H1 (cell line): ENCODE measurements around the gene MED12L. TPM values are rescaled to one million over a fixed set of nuclear protein-coding genes. Genes with fewer than 3 reads are reported as not detected.
A peak's percentile ranks its signal among the peaks of the same experiment; 100 is the strongest.

ENCODE experiments used
- CTCF ChIA-PET: fragments of 300-600 bp; sonication (Branson Sonifier 250); formaldehyde crosslinking; loops from one replicate; lab custom pipeline; 2021; ENCODE audit not compliant: partially characterized antibody; lab: Charles Lee
- POLR2A ChIA-PET: fragments of 300-600 bp; sonication (Branson Sonifier 250); formaldehyde crosslinking; loops from one replicate; lab custom pipeline; 2021; ENCODE audit warnings: inconsistent platforms; ENCODE audit not compliant: partially characterized antibody; lab: Charles Lee
- DNase-seq, 2 experiments: peaks; one replicate each; pipeline versions ENCODE4 v3.0.0 to v3.0.0-alpha.2; 2010 to 2022; ENCODE audit warnings: low spot score in 2 of 2, low read depth in 1 of 2, mixed read lengths in 1 of 2
- FAIRE-seq: peaks from 2 replicates; lab custom pipeline; 2011; peaks lifted over from hg19 to GRCh38; lab: Jason Lieb, UNC
- H2AFZ ChIP-seq: 2 replicates; pipeline ENCODE4 v1.8.1; 2012; ENCODE audit warnings: low read length, inconsistent platforms
- H2AK5ac ChIP-seq: 2 replicates; pipeline ENCODE4 v1.6.1; 2013; ENCODE audit warnings: low read depth, low read length
- H2BK120ac ChIP-seq: replicated peaks from 2 replicates; pipeline ENCODE3; 2013; ENCODE audit warnings: low read depth, low read length, inconsistent platforms
- H2BK12ac ChIP-seq: 2 replicates; pipeline ENCODE4 v1.6.1; 2013; ENCODE audit warnings: low read depth, low read length
- H2BK15ac ChIP-seq: 2 replicates; pipeline ENCODE4 v1.6.1; 2013; ENCODE audit warnings: low read length
- H2BK20ac ChIP-seq: 2 replicates; pipeline ENCODE4 v1.6.1; 2013; ENCODE audit warnings: low read length
- H2BK5ac ChIP-seq: 2 replicates; pipeline ENCODE4 v1.6.1; 2013; ENCODE audit warnings: low read depth, low read length
- H3K14ac ChIP-seq: 2 replicates; pipeline ENCODE4 v1.6.1; 2013; ENCODE audit warnings: inconsistent platforms; ENCODE audit not compliant: insufficient read length
- H3K18ac ChIP-seq: 2 replicates; pipeline ENCODE4 v1.6.1; 2013; ENCODE audit warnings: low read length; ENCODE audit errors: extremely low read depth
- H3K23ac ChIP-seq: 2 replicates; pipeline ENCODE4 v1.6.1; 2013; ENCODE audit warnings: inconsistent platforms; ENCODE audit not compliant: insufficient read length
- H3K23me2 ChIP-seq: 2 replicates; pipeline ENCODE4 v1.6.1; 2013; ENCODE audit warnings: low read depth, low read length
- H3K27ac ChIP-seq: 2 replicates; pipeline ENCODE4 v1.6.1; 2011; ENCODE audit warnings: low read depth, low read length, inconsistent platforms
- H3K27me3 ChIP-seq, 4 experiments: replicated peaks in 1 of 4; 1 replicate in 1 of 4; 2 replicates in 3 of 4; pipeline versions ENCODE4 v1.6.1 to v1.8.1; 2011 to 2013; ENCODE audit warnings: low read length in 3 of 4, mild to moderate bottlenecking in 3 of 4, inconsistent platforms in 2 of 4, mixed read lengths in 2 of 4, moderate library complexity in 1 of 4; ENCODE audit not compliant: control insufficient read depth in 3 of 4, insufficient read depth in 3 of 4; ENCODE audit errors: extremely low read depth in 1 of 4
- H3K36me3 ChIP-seq, 4 experiments: 2 replicates each; pipeline versions ENCODE4 v1.6.1 to v1.8.1; 2011 to 2013; ENCODE audit warnings: mild to moderate bottlenecking in 4 of 4, low read length in 3 of 4, moderate library complexity in 2 of 4, control low read depth in 1 of 4, inconsistent platforms in 1 of 4; ENCODE audit not compliant: insufficient read depth in 4 of 4, control insufficient read depth in 2 of 4
- H3K4ac ChIP-seq: replicated peaks from 2 replicates; pipeline ENCODE3; 2013; ENCODE audit warnings: low read length, low read depth, mixed read lengths, inconsistent platforms; ENCODE audit not compliant: insufficient read length
- H3K4me1 ChIP-seq, 4 experiments: replicated peaks in 1 of 4; 1 replicate in 1 of 4; 2 replicates in 3 of 4; pipeline versions ENCODE4 v1.6.1 to v1.8.1; 2011 to 2013; ENCODE audit warnings: low read length in 3 of 4, inconsistent platforms in 2 of 4, mixed read lengths in 1 of 4; ENCODE audit not compliant: insufficient read depth in 4 of 4, control insufficient read depth in 3 of 4
- H3K4me2 ChIP-seq, 2 experiments: 2 replicates each; pipeline versions ENCODE4 v1.6.1 to v1.8.1; 2011 to 2013; ENCODE audit warnings: low read depth in 2 of 2, low read length in 2 of 2, control low read depth in 1 of 2, inconsistent platforms in 1 of 2, mild to moderate bottlenecking in 1 of 2; ENCODE audit not compliant: insufficient read depth in 1 of 2
- H3K4me3 ChIP-seq, 4 experiments: fragments of 200-600, 300-600 bp in 1 of 4; sonication (generic), shearing (Covaris generic), sonication (Bioruptor Twin) in 1 of 4; 2 replicates each; pipeline versions ENCODE4 v1.5.1 to v1.8.1; 2011 to 2016; ENCODE audit warnings: low read length in 4 of 4, low read depth in 3 of 4, control low read depth in 2 of 4, inconsistent platforms in 2 of 4, mild to moderate bottlenecking in 2 of 4, mixed read lengths in 1 of 4, moderate library complexity in 1 of 4; ENCODE audit not compliant: insufficient read depth in 2 of 4; ENCODE audit errors: extremely low read depth in 1 of 4
- H3K56ac ChIP-seq: replicated peaks from 2 replicates; pipeline ENCODE3; 2013; ENCODE audit warnings: low read depth, mild to moderate bottlenecking, mixed read lengths, low read length, inconsistent platforms; ENCODE audit not compliant: insufficient read length
- H3K79me1 ChIP-seq: 2 replicates; pipeline ENCODE4 v1.6.1; 2013; ENCODE audit warnings: low read depth, low read length, control low read depth
- H3K79me2 ChIP-seq, 2 experiments: 2 replicates each; pipeline versions ENCODE4 v1.6.1 to v1.8.1; 2012 to 2013; ENCODE audit warnings: low read length in 2 of 2, mild to moderate bottlenecking in 2 of 2, inconsistent platforms in 1 of 2; ENCODE audit not compliant: insufficient read depth in 2 of 2, control insufficient read depth in 1 of 2
- H3K9ac ChIP-seq, 4 experiments: replicated peaks in 1 of 4; 1 replicate in 1 of 4; 2 replicates in 3 of 4; pipeline versions ENCODE4 v1.6.1 to v1.8.1; 2011 to 2013; ENCODE audit warnings: low read depth in 3 of 4, low read length in 3 of 4, control low read depth in 2 of 4, mild to moderate bottlenecking in 2 of 4, moderate library complexity in 2 of 4, inconsistent platforms in 1 of 4; ENCODE audit errors: extremely low read depth in 1 of 4
- H3K9me3 ChIP-seq, 2 experiments: 2 replicates each; pipeline versions ENCODE4 v1.6.1 to v1.8.1; 2012 to 2013; ENCODE audit warnings: mild to moderate bottlenecking in 2 of 2, moderate library complexity in 2 of 2, control low read depth in 1 of 2, inconsistent platforms in 1 of 2, low read depth in 1 of 2, low read length in 1 of 2, mixed read lengths in 1 of 2; ENCODE audit not compliant: insufficient read depth in 2 of 2
- H4K20me1 ChIP-seq, 2 experiments: replicated peaks in 1 of 2; 2 replicates each; pipeline versions ENCODE3 to v1.8.1; 2011 to 2013; ENCODE audit warnings: inconsistent platforms in 2 of 2, low read length in 2 of 2, mild to moderate bottlenecking in 1 of 2; ENCODE audit not compliant: insufficient read depth in 2 of 2, control insufficient read depth in 1 of 2
- H4K5ac ChIP-seq: 2 replicates; pipeline ENCODE4 v1.6.1; 2013; ENCODE audit warnings: low read length, low read depth, mixed read lengths, inconsistent platforms; ENCODE audit not compliant: insufficient read length
- H4K8ac ChIP-seq: 2 replicates; pipeline ENCODE4 v1.8.0; 2013; ENCODE audit warnings: mild to moderate bottlenecking, moderate library complexity, low read length, inconsistent platforms; ENCODE audit not compliant: insufficient read depth; ENCODE audit errors: extremely low read depth
- H4K91ac ChIP-seq: replicated peaks from 2 replicates; pipeline ENCODE3; 2013; ENCODE audit warnings: low read length, mixed read lengths, inconsistent platforms; ENCODE audit not compliant: insufficient read length
- BCL11A ChIP-seq, 2 experiments: IDR thresholded peaks; one replicate each; pipeline ENCODE4 v1.6.1; 2011; ENCODE audit warnings: low read depth in 2 of 2, low read length in 2 of 2, mild to moderate bottlenecking in 2 of 2
- CHD2 ChIP-seq: IDR thresholded peaks from 2 replicates; pipeline ENCODE4 v1.6.1; 2012; ENCODE audit warnings: low read length, improper control_type of control experiment
- EP300 ChIP-seq, 2 experiments: IDR thresholded peaks; 1 replicate in 1 of 2; 2 replicates in 1 of 2; pipeline ENCODE4 v1.6.1; 2011 to 2012; ENCODE audit warnings: low read depth in 2 of 2, low read length in 2 of 2, mild to moderate bottlenecking in 2 of 2, borderline replicate concordance in 1 of 2, inconsistent platforms in 1 of 2, moderate library complexity in 1 of 2
- KDM1A ChIP-seq: fragments of 200-600, 300-600 bp; sonication (generic); IDR thresholded peaks from 2 replicates; pipeline ENCODE4 v1.7.1; 2016; ENCODE audit warnings: mild to moderate bottlenecking, low read length, borderline replicate concordance
- MAFK ChIP-seq: IDR thresholded peaks from 2 replicates; pipeline ENCODE4 v1.6.1; 2012; ENCODE audit warnings: low read depth, mild to moderate bottlenecking, improper control_type of control experiment, low read length
- POU5F1 ChIP-seq: IDR thresholded peaks from 2 replicates; pipeline ENCODE4 v1.6.1; 2011; ENCODE audit warnings: low read depth, mild to moderate bottlenecking, low read length, moderate library complexity
- RAD21 ChIP-seq, 2 experiments: IDR thresholded peaks in 1 of 2; conservative IDR thresholded peaks in 1 of 2; 2 replicates each; pipeline ENCODE4 v1.6.1; 2011; ENCODE audit warnings: low read depth in 2 of 2, low read length in 2 of 2, improper control_type of control experiment in 1 of 2, inconsistent platforms in 1 of 2, mild to moderate bottlenecking in 1 of 2, moderate library complexity in 1 of 2
- RNF2 ChIP-seq: fragments of 200-900, 300-1000 bp; sonication (generic); IDR thresholded peaks from 2 replicates; pipeline ENCODE4 v1.7.1; 2016; ENCODE audit warnings: borderline replicate concordance, low read depth, mild to moderate bottlenecking, antibody characterized with exemption, low read length; ENCODE audit not compliant: poor library complexity, severe bottlenecking; ENCODE audit errors: missing control alignments
- SIN3A ChIP-seq, 2 experiments: IDR thresholded peaks in 1 of 2; conservative IDR thresholded peaks in 1 of 2; 2 replicates each; pipeline ENCODE4 v1.6.1; 2011 to 2012; ENCODE audit warnings: low read length in 2 of 2, improper control_type of control experiment in 1 of 2, low read depth in 1 of 2, mild to moderate bottlenecking in 1 of 2
- SRF ChIP-seq: IDR thresholded peaks from 2 replicates; pipeline ENCODE4 v1.6.1; 2011; ENCODE audit warnings: mild to moderate bottlenecking, low read depth, low read length, moderate library complexity
- TAF7 ChIP-seq: optimal IDR thresholded peaks from 2 replicates; pipeline ENCODE3; 2011; ENCODE audit warnings: low read depth, mild to moderate bottlenecking, inconsistent platforms, low read length, moderate library complexity, borderline replicate concordance
- TCF12 ChIP-seq: IDR thresholded peaks from 2 replicates; pipeline ENCODE4 v1.6.1; 2011; ENCODE audit warnings: low read depth, mild to moderate bottlenecking, low read length
- WGBS, 2 experiments: shearing (Covaris generic) in 1 of 2; methylation state at CpG; one replicate each; pipeline versions ENCODE4 v1.1.6 to v1.1.7; 2013 to 2015; ENCODE audit warnings: low lambda C conversion rate in 2 of 2, mixed read lengths in 2 of 2, inconsistent platforms in 1 of 2, low coverage in 1 of 2, missing lambda C conversion rate in 1 of 2; ENCODE audit not compliant: insufficient replicate concordance in 2 of 2, insufficient coverage in 1 of 2, insufficient read length in 1 of 2; ENCODE audit errors: extremely low coverage in 1 of 2, missing lambda C conversion rate in 1 of 2; 5-methylcytosine and 5-hydroxymethylcytosine counted together
- polyA plus RNA-seq, 7 experiments: library from polyadenylated mRNA; depleted of rRNA in 3 of 7; stranded (reverse) in 5 of 7; unstranded in 2 of 7; fragments of >200 nt in 5 of 7; fragments of 200-250 nt in 2 of 7; gene quantifications; 1 replicate in 5 of 7; 2 replicates in 1 of 7; 4 replicates in 1 of 7; pipeline versions ENCODE4 v1.2.1 to v1.2.3, GENCODE V29; 2011 to 2013; ENCODE audit warnings: missing spikeins in 2 of 7, mixed read lengths in 2 of 7
- total RNA-seq: library from RNA; stranded (reverse); fragmentation: NEBNext Ultra II Directional; extraction: Animal tissue kit (Norgen Biotek cat#: 25700); gene quantifications from 2 replicates; pipeline ENCODE4 v1.2.1, GENCODE V29; 2021
- TF ChIP-seq, protein P1 (sequence below): IDR thresholded peaks from 2 replicates; pipeline ENCODE4 v1.6.1; 2012; ENCODE audit warnings: inconsistent platforms

MED12L gene
- total and polyA plus RNA-seq, 2 of the 8 experiments (the other 6 are each of a cell fraction or from before 2014, with no cell fraction given): 3.6 to 26.2 TPM

DNA sequence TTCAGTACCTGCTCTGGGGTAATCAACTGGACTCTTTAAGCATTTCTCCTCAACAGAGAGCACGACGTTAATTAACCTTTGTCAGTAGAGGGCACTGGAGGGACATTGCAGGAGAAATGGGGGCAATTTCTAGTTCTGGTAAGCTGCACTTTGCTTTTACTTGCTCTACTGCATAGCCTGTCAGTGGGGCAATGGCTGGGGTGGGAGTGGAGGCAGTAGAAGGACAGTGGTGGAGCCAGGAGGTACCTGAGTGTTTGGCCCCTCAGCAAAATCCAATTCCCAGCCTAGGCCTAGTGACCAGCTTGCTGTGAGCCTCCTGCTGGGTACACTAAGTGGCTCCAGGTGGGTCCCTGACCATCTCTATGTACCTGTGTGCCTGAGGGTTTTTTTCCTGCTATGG is 18.3 kb upstream of the MED12L start:
- Histone ChIP-seq H3K23ac (no peak overlapping the region), H2BK120ac (no peak overlapping the region), H3K23me2 (no peaks in the 10 kb centered on the region), H3K79me1 (no peaks in the 10 kb centered on the region), H2BK12ac (no peak overlapping the region), H4K5ac (no peak overlapping the region), H3K4me3 (no peak overlapping the region), H3K56ac (no peak overlapping the region), H3K36me3 (no peaks in the 10 kb centered on the region), H3K4me1 (no peaks in the 10 kb centered on the region), H4K20me1 (no peaks in the 10 kb centered on the region), H3K18ac (no peak overlapping the region), H3K79me2 (no peaks in the 10 kb centered on the region), H2AK5ac (no peak overlapping the region), H4K8ac (no peak overlapping the region), H2AFZ (peak overlapping the region; percentile 63; the same call in 1 of the 2 replicates), H3K9ac (no peak overlapping the region), H3K27ac (no peak overlapping the region), H3K4ac (no peak overlapping the region), H2BK20ac (no peak overlapping the region), H3K9me3 (no peaks in the 10 kb centered on the region), H4K91ac (no peak overlapping the region), H2BK5ac (no peak overlapping the region), H3K4me2 (no peak overlapping the region), H3K14ac (no peak overlapping the region), H2BK15ac (no peak overlapping the region), H3K27me3 (peaks cover 0 to 1% (median 0%) of the 10 kb centered on the region in 4 experiments; a peak in 1 of 7 replicates)
- CTCF ChIA-PET: interaction anchor here (0.5 to 8.4 kb wide), 33 partner anchors 9 to 279 kb away, joined by 3 to 99 read pairs (median 5); partner anchors contain the start of genes CLRN1 and MED12L
- FAIRE-seq (peak; percentile 60), DNase-seq (peak in 1 of 2 experiments; percentile 53)
- POLR2A ChIA-PET: no interaction called here
- 64% methylated on average over 2 of the region's 2 CpGs; no CpG with 5 or more reads in 1 of the 2 experiments for WGBS, 2 experiments
- TF ChIP-seq, protein P1, sequence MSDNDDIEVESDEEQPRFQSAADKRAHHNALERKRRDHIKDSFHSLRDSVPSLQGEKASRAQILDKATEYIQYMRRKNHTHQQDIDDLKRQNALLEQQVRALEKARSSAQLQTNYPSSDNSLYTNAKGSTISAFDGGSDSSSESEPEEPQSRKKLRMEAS: no peak
- TF ChIP-seq SIN3A (conservative IDR thresholded peaks at IDR 0.05 in 1 of 2, IDR thresholded peaks at IDR 0.05 in 1 of 2; ENCODE audit: low read depth in 1 of 2, low read length in 2 of 2) (no peak), EP300 (IDR thresholded peaks at IDR 0.05; ENCODE audit: borderline replicate concordance in 1 of 2, low read depth in 2 of 2, low read length in 2 of 2) (no peak), TAF7 (no peak), RAD21 (IDR thresholded peaks at IDR 0.05 in 1 of 2, conservative IDR thresholded peaks at IDR 0.05 in 1 of 2; ENCODE audit: low read depth in 2 of 2, low read length in 2 of 2) (peak; percentile 77 to 83), RNF2 (no peak), SRF (no peak), CHD2 (no peak), BCL11A (IDR thresholded peaks at IDR 0.05; ENCODE audit: low read depth in 2 of 2, low read length in 2 of 2) (no peak), KDM1A (no peak), POU5F1 (no peak), MAFK (no peak), TCF12 (no peak)
